G401 (cell line): Measurements from ENCODE around the gene PDE6H. TPM values are rescaled to one million over a fixed set of nuclear protein-coding genes. Genes with fewer than 3 reads are reported as not detected.
A peak's percentile ranks its signal among the peaks of the same experiment; 100 is the strongest.

Experiments
- DNase-seq: peaks from one replicate; pipeline ENCODE4 v3.0.0-alpha.2; 2015; ENCODE audit warnings: low spot score
- in situ Hi-C: cut with HindIII; loops from 2 replicates; pipeline ENCODE4 v1.10.0; 2016; ENCODE audit warnings: low sequenced_read_pairs, mixed read lengths
- total RNA-seq: library from RNA; depleted of rRNA; stranded (reverse); fragments of >200 nt; shearing (Covaris generic); gene quantifications from 2 replicates; pipeline ENCODE4 v1.2.3, GENCODE V29; 2014; rRNA removed

PDE6H gene
- total RNA-seq, 1 experiment from 2014 or later, result not detected

DNA sequence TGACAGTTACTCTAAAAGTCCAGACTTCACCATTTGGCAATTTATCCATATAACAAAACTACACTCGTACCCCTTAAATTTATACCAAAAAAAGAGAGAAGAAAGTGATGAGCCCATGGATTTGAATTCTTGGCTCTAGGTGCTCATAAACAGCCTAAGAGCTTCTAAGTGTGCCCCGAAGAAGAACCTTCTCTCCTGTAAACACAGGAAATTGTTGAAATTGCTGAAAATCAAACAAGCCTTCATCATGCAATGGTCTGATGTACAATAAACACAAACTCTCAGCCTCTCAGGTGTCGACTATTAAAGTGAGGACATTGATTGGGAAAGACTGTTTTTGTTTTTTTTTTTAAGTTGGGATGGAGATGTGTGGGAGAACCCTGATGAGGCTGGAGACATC, 21.8 kb downstream of the PDE6H start:
- DNase-seq, result no peak
- in situ Hi-C loops, result no loop called here

DNA sequence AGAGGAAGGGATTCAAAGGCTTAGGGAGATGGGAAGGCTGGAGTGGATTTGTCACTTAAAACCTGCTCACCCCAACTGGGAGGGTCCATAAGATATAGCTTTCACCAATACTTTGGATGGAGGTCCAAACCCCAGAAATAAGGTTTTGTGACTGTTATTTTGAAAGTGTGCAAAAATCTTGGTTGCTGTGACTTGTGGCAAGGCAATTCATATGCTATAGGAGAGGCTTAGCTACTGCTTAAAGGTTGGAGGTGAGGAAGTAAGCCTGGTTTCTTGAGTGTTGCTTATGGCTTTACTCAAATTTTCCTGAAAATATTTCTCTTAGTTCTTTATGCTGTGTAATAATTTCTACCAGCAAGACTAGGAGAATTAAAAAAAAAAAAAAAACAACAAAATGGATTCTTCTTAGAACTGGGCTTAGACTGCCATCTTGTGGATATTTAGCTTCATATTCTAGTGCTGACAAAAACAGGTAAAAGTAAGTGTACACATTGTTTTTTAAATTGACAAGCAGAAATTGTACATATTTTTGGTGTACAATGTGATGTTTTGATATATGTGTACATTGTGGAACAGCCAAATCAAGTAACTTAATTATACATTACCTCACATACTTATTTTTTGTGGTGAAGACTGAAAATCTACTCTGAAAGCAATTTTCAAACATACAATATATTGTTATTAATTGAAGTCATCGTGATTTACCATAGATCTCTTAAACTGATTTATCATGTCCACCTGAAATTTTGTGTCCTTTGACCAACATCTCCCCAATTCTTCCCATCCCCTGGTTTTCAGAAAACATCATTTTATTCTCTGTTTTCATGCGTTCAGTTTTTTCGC, 23.0 kb downstream of the PDE6H start:
- in situ Hi-C loops, result no loop called here
- peak; percentile 77 for DNase-seq

DNA sequence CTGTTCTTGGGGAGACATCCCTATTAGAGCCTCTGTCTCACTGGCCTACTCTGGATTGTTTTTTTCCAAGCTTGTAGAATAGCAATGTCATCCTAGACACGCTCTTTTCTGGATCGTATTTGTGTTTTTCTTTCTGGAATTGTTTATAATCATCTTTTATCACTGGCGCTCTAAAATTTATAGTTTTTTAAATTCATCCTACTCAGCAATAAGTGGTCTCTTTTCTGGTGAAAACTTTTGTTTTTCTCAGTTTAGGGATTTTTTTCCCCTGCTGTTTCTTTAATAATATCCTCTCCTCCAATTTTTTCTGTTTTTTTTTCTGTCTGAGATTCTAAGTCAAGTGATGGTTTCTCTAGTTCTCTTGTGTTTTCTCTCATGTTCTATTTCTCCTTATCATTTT, 25.2 kb downstream of the PDE6H start:
- DNase-seq, result no peak
- in situ Hi-C loops, result no loop called here

DNA sequence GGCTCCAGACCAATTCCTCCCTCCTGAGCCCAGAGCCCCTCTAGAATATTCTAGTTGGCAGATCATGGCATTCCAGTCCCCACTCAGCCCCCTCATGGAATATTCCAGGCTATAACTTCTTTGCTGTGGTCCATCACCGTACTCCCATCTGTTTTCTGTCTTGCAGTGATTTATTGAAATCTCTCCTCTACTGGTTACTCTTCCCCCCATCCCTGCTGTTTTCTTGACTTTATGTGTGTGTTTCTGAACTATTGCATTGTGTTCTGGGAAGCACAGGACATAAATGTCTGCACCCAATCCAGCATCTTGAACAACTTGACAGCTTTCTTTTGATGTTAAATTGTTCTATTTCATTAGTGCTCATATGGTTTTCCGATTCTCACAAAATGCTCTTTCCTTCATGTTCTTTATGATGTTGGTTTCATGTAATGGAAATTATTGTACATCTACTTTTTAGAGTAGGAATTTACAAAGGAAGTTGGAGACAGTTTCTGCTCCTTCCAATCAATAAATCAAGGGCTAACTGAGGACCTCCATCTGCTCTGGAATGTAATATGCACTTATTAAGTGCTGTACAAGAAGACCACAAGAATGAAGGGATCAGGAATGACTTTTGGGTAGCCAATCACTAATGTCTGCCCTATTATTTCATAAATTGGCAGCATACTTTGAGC, 26.3 kb downstream of the PDE6H start:
- in situ Hi-C loops, result no loop called here
- no peak for DNase-seq

DNA sequence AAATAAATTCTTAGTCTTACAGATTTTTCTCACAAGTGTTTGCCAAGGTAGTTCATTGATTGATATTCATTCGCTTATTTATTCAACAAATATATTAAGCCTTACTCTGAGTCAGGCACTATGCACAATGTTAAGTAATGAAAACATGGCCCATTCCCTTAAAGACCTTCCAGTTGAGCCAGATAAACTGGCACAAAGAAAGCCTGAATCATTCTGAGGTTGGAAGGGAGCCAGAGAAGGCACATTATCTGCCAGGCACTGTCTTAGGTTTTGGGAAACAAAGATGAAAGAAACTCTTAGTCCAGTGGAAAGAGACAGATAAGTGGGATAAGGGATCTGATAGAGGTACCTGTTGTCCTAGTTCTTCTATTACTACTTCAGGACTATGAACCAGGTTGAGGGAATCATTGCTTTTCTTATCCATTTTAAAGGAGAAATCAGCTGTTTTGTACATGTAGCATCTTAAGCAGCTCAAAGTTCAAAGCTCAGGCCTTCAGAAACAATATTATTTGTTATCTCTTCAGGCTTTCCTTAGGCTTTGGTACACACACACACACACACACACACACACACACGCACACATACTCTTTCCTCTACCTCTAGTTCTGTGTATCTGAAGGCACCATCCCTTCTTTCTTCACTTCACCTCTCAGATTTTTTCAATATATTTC, 27.0 kb downstream of the PDE6H start:
- in situ Hi-C loops, result no loop called here

DNA sequence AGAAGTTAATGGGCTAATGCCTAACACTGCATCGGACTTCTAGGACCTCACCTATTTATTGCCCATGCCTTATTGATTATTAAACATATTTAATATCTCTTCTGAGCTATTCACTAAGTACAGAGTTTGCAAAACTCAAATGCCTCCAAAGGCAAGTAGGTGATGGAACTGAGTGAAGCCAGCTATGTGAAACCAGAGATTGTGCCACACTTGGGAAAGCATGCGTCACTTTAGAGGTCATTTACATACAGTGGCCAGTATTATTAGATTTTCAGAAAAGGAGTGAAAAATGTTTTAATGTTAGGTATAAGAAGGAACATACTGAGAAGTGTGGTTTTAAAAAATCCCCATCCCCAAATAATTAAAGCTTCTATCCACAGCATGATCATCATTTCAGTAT, 27.7 kb downstream of the PDE6H start:
- DNase-seq, result no peak
- in situ Hi-C loops, result no loop called here

More for the DNA sequence above, 27.0 kb downstream of the PDE6H start:
- no peak for DNase-seq

DNA sequence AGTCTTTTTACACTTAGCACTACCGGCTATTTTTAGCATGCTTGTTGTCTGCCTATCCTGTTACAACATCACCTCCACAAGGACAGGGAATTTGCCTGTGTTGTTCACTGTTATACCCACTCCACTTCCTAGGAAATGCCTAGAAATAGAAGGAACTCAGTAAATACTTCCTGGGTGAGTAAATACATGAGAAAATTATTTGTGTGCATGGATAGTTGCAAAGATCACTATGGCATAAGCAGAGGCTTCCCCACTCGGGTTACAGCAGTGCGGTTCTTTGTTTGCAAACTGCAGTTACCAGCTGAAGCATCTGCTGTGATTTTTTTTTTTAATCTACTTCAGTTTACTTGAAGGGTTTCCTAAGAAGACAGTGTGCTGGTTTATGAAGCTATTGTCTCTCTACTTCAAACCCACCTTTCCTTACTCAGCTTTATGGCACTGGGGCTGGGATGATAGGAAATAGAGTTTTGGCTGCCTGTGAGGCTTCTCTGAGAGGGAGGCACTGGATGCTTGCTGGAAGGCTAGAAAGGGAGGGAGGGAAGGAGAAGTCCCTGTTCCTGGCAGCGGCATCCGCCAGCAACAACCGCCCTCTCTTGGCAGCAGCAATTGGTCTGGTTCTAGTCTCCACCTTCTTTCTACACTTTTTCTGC, 29.0 kb downstream of the PDE6H start:
- in situ Hi-C loops, result no loop called here
- DNase-seq, result peak; percentile 37

DNA sequence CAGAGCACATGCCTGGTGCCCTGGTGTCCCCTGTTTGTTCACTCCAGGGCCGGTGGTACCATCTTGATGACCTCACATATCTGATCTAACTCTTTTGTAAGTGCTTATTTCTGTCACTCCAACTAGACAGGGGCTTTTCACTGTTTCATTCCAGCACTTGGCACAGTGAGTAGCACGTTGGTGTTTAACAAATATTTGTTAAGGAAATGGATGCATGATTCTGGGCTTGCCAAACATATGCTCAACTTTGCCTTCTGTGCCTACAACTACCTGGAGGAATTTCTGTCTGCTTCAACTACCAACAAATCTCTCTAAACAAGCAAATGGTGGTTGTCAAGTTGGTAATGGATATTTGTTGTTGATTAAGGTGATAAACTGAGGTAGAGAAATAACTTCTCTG, 31.6 kb downstream of the PDE6H start:
- in situ Hi-C loops, result no loop called here
- DNase-seq, result no peak

DNA sequence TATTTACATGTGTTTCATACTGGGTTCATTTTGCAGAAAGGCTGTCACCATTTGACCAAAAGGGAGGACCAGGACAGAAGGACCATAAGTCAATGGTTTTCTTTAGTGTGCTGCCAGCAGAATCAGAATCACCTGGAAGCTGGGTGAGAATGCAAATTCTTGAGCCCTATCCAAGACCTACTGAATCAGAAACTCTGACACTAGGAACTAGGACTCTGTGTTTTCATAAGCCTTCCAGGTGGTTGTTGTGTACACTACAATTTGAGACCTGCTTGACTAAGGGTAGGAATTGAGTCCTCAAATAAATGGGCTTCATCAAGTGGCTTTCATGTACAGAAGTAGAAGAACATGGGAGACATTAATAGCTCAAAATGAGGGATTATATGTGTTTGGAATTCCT, 32.2 kb downstream of the PDE6H start:
- in situ Hi-C loops, result no loop called here
- DNase-seq, result no peak

DNA sequence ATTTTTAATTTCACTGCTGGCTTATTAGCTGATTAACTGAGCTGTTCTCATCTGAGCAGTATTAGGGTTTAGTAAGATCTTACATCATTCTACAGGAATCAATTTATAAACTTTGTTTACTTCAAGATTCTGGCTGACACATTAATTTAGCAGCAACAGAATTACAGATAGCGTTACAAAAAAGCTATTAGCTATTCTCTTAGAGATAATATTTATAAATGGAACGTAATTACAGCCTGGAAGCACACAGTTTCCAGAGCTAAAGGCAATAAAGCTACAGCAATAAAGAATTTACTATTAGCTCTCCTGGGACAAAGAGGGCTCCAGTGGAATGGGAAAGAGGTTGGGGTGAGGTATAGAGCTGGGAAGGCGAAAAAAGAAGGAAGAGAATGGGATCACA, 34.7 kb downstream of the PDE6H start:
- no peak for DNase-seq
- in situ Hi-C loops, result no loop called here

DNA sequence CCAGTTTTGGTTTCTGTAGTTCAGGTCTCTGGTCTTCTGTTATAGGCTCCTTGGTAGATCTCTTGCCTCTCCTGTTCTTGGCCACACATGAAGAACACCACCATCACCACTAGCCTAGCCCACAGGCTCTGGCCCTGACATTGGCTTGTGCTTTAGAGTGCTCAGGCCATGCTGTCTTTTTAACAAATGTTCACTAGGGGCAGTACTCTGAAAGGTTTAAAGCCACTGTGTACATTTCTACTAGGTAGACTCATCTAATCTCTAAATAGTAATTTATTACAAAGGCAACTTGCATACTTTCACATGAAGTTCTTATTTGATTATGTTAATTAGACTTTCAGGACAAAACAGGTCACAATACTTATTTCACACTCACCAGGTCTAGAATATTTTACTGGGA, 38.3 kb downstream of the PDE6H start:
- in situ Hi-C loops, result no loop called here
- DNase-seq, result no peak

DNA sequence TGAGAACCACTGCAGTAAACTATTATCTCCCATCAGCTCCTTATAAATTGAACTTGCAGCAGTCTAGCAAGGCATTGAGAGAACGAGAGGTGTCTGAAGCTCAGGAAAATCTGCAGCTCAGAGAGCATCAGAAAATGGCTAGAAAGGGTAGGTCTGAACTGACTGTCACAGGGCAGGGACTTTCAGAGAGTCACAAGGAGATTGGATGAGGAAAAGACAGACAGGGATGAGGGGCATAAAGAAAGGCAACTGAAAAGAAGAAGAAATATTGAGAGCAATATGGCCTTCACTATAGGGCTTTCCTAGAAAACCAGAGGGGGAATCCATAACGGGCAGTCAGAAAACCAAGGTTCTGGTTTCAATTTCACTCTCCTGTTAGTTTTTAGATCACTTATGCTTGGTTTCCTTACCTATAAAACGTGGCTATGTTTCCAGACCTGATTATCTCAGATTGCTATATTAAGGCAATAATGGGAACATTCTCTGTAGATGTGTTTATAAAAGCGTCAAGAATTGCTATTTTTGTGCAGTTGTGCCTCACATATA, 40.9 kb downstream of the PDE6H start:
- no peak for DNase-seq
- in situ Hi-C loops, result no loop called here

DNA sequence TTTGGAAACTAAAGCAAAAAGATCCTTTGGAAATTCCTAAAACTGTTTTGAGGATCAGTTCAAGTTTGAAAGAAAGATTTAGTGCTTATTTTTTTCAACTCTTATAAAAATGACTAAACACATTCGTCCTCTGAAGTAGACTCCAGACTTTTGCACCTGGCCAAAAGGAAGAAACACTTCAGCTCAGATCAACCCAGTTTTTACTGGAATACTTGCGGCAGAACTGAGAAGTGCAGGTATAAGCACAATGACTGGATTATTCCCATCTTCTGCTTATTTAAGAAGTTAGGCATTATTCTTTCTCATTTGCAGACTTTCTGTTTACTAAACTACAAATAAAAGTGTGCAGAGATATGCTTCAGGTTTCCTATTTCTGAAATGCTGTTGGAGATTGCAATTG, 41.9 kb downstream of the PDE6H start:
- in situ Hi-C loops, result no loop called here
- no peak for DNase-seq

DNA sequence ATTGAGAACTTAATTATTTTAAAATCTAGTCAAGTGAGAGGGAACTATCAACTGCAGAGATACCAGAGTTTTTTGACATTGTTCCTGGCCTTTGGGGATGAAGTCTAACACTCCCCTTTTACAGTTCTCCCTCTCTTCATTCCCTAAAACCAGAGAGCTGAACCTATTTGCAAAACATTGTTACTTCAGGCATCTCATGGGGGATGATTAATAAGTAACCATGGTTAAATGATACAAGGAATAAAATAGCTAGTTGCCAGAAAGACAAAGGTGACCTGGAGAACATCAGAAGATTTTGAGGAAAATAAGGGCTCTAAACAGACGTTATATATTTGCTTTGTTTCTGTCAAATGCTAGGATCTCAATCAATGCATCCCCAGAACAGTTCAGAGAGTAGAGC, 42.3 kb downstream of the PDE6H start:
- in situ Hi-C loops, result no loop called here
- no peak for DNase-seq

DNA sequence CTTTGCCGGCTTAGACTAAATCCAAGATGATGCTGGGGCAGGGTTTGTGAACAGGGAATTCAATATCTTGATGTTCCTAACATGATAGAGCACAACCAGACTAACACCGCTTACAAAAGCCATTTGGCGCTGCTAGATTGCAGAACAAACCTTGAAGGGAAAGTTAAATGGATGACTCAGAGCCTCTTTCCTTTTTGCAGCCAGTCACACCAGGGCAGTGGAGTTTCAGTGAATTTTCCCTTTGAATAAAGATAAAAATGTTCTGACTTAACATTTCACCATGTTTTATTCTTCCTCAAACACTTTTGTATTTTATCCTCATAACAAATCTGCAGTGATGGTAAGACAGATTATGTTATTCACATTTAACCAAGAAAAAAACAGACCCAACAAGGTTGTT, 47.3 kb downstream of the PDE6H start:
- DNase-seq, result no peak
- in situ Hi-C loops, result no loop called here

Other genes starting within 250 kb of the PDE6H start
- 17.8 and 18.4 TPM in 2 replicates for gene WBP11, start 169.6 kb upstream of the PDE6H start, total RNA-seq
- gene C12orf60, start 169.4 kb upstream of the PDE6H start, total RNA-seq, result 1.6 and 2.6 TPM in 2 replicates
- not detected in 2 replicates for gene SMCO3, start 158.9 kb upstream of the PDE6H start, total RNA-seq
- gene ART4, start 129.5 kb upstream of the PDE6H start, total RNA-seq, result not detected in 2 replicates
- not detected in 2 replicates for gene MGP, start 87.2 kb upstream of the PDE6H start, total RNA-seq
- not detected in 2 replicates for gene ERP27, start 34.5 kb upstream of the PDE6H start, total RNA-seq
- gene ARHGDIB, start 11.4 kb upstream of the PDE6H start, total RNA-seq, result not detected in 2 replicates
- not detected in 2 replicates for gene RERG, start 248.4 kb downstream of the PDE6H start, total RNA-seq